Femur (tissue), 1 donor: ENCODE results near the gene PARD6B.

ENCODE experiments used
- DNase-seq: peaks from one replicate; pipeline ENCODE4 v3.0.0-alpha.2; 2017

PARD6B gene

DNA sequence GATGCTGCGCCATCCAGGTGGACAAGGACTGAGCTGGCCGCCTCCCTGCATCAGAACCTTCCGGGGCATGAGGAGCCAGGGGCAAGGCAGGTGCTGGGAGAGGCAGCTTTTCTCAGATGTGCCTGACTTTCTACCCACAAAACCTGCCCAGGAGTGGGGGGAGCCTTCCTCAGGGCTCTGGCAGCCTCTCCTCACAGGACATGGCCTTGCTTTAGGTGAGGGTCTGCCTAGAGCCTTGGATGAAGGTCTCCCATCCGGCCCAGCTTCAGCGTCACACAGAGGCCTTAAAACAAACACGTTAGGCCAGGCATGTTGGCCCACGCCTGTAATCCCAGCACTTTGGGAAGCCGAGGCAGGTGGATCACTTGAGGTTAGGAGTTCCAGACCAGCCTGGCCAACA, 70.9 kb downstream of the PARD6B start:
- no peak for DNase-seq

- no peak for DNase-seq
These were observed 73.3 kb downstream of the PARD6B start for GRCh38 chr20:50804437-50805348.

GRCh38 chr20:50805349-50805684, 73.9 kb downstream of the PARD6B start:
- DNase-seq, result no peak

- DNase-seq, result no peak
These were observed 74.9 kb downstream of the PARD6B start for GRCh38 chr20:50806126-50806768.
